Occipital lobe (tissue), 2 donors: ENCODE measurements around the gene COQ9. TPM values are rescaled to one million over a fixed set of nuclear protein-coding genes. Genes with fewer than 3 reads are reported as not detected.
"Not testable (repeated sequence)": the region's sequence is repeated elsewhere in the genome, so short reads cannot be mapped to it uniquely, and the experiment has no call there.

Experiments used
- DNase-seq: peaks from one replicate; lab custom pipeline; 2025; lab: John Stamatoyannopoulos, UW
- total RNA-seq: library from RNA; depleted of rRNA; stranded (reverse); fragments of >200 nt; gene quantifications from one replicate; pipeline ENCODE4 v1.2.3, GENCODE V29; 2014

Gene COQ9
- total RNA-seq, 1 donor from 2014 or later: 20.9 TPM

- no peak for DNase-seq
These were observed 20.0 kb upstream of the COQ9 start for GRCh38 chr16:57427307-57427706.

GRCh38 chr16:57427824-57428223 is 19.5 kb upstream of the COQ9 start:
- DNase-seq: no peak

GRCh38 chr16:57430955-57431354 is 16.3 kb upstream of the COQ9 start:
- no peak for DNase-seq

DNA sequence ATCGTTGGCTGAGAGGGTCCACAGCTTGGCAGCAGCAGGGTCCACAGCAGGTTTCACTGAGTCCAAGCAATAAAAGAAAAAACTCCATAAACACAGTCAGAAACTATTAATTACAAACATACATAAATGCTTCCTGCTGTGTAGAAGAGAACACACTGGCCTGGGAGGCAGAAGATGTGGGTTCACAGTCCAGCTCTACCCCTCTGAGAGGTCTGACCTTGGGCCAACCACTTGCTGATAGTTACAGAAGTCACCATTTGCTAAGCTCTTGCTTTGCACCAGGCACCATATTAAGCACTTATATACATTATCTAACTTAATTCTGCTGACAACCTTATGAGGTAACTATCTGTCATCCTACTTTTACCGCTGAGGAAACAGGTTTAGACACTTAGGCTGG is 14.8 kb upstream of the COQ9 start:
- no peak for DNase-seq

DNA sequence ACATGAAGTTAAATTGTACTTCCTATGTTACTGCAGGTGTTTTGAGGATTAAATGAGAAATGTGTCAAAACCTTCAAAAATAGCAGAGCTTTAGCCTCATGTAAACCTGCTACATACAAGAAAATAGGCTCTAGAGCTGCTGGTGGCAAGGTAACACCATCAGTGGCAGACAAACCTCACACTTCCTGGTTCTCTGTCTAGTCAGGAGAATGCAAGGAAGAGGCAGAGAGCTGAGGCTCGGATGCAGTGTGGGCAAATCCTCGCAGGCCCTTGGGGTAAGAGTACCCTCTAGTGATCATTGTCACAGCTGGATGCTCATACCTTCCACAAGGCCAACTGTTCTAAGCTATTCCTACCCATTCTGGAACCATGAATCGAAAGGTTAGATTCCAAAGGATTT is 14.3 kb upstream of the COQ9 start:
- DNase-seq: no peak

GRCh38 chr16:57434003-57434402 is 13.3 kb upstream of the COQ9 start:
- DNase-seq: no peak

GRCh38 chr16:57435838-57436237 is 11.4 kb upstream of the COQ9 start:
- DNase-seq: no peak

GRCh38 chr16:57439947-57440346 is 7.3 kb upstream of the COQ9 start:
- not testable (repeated sequence) for DNase-seq

GRCh38 chr16:57440551-57440950 is 6.7 kb upstream of the COQ9 start:
- DNase-seq: not testable (repeated sequence)

- no peak for DNase-seq
These were observed 2.6 kb upstream of the COQ9 start for GRCh38 chr16:57444711-57445110.

DNA sequence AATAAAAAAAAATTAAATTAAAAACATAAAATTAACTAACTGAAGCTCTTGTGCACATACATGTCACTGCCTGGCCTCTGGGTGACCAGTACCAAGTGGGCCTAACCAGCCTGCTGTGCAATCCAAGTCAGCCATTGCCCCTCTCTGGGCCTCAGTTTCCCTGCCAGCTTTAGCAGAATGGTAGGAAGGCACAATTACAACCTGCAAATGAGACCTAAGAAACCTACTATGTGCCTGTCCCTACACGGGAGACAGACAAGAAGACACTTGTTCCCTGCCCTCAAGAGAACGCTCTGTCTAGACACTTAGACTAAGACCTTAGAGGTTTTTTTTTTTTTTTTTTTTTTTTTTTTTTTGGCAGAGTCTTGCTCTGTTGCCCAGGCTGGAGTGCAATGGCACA is 1.8 kb upstream of the COQ9 start:
- DNase-seq: no peak

- no peak for DNase-seq
These were observed 621 bp upstream of the COQ9 start for GRCh38 chr16:57446531-57447185.

DNA sequence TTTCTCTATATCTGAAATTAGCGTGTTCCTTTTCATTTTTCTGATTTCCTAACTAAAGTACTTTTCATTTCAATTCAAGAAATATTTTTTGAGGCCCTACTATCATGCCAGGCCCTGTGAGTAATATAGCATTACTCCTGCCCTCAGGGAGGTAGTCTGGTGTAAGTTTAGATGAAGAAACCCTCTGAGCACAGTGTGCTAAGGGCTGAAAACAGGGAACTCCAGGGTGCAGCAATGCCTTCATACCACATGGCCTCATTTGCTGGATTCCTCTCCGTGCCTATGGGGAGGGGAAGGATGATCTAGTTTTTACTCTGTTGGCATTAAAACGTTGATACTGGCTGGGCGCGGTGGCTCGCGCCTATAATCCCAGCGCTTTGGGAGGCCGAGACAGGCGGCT is 4.7 kb downstream of the COQ9 start:
- no peak for DNase-seq

- peak; percentile 79 for DNase-seq
These were observed 15.1 kb downstream of the COQ9 start, which contains the start of gene POLR2C for GRCh38 chr16:57462209-57462977. TSS of gene POLR2C (plus strand) at chr16:57462679. CDS start at chr16:57462725, 46 bp downstream.

GRCh38 chr16:57462978-57463362 is 15.7 kb downstream of the COQ9 start:
- DNase-seq: no peak

- no peak for DNase-seq
These were observed 17.2 kb downstream of the COQ9 start for GRCh38 chr16:57464523-57464922.

DNA sequence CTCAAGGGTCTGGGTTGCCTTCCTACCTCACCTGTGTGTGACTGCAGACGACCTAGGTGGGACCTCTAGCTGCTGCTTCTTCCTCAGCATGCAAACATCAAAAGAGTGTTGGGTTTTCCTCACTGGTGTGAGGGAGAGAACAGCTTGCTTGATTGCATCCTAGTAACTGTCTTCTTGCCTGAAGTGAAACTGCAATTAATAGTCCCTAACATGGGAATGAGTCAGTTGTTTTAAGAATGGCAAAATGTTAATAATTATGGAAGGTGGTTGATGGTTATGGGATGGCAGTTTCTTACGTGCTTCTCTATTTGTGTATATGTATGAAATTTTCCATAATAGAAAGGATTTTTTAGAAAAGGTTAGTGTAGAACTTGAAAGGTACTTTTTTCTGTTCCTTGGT is 21.1 kb downstream of the COQ9 start:
- no peak for DNase-seq

DNA sequence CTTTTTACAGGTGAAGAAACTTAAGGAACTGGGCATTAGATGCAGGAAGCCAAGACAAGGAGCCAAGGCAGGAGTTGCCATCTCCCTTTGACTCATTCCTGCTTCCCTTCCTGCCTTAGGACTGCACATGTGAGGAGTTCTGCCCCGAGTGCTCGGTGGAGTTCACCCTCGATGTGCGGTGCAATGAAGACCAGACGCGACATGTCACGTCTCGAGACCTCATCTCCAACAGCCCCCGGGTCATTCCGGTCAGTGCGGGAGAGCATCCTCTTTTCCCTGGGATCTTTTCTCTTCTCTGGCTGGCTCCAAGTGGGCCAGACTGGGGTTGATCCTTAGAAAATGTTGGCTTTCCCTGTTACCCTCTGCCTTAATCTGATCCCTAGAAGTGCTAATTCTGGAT is 21.8 kb downstream of the COQ9 start:
- DNase-seq: no peak

DNA sequence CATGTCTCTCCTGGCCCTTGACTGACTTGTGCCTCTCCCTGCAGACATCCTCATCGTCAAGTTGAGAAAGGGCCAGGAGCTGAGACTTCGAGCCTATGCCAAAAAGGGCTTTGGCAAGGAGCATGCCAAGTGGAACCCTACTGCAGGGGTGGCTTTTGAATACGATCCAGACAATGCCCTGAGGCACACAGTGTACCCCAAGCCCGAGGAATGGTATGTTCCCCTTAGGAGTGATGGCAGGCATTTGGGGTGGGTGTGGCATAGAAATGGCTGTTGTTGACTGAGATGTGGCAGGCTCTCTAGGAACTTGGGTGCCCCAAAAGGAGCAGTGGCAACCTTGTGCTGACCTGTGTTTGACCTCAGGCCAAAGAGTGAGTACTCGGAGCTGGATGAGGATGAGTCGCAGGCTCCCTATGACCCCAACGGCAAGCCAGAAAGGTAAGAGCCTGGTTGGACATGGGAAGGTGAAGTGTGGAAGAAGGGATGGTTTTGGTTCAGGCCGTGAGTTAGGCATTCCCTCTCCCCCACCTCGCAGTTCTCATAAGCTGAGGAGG is 22.7 kb downstream of the COQ9 start:
- DNase-seq: no peak

DNA sequence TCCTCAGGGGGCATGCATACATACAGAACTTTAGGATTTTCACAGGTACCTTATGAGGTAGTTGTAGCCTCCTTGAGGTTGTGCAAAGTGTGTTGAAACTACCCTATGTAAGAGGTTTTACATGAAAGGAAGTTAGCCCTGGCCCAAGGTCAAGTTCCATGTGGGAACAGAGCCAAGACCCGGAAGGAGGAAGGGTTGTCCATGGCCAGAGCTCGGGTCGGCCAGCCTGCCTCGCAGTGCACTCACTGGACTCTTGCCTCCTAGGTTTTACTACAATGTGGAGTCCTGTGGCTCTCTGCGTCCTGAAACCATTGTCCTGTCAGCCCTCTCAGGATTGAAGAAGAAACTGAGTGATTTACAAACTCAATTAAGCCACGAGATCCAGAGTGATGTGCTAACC is 23.4 kb downstream of the COQ9 start:
- DNase-seq: no peak

GRCh38 chr16:57471209-57471608 is 23.9 kb downstream of the COQ9 start:
- DNase-seq: no peak

DNA sequence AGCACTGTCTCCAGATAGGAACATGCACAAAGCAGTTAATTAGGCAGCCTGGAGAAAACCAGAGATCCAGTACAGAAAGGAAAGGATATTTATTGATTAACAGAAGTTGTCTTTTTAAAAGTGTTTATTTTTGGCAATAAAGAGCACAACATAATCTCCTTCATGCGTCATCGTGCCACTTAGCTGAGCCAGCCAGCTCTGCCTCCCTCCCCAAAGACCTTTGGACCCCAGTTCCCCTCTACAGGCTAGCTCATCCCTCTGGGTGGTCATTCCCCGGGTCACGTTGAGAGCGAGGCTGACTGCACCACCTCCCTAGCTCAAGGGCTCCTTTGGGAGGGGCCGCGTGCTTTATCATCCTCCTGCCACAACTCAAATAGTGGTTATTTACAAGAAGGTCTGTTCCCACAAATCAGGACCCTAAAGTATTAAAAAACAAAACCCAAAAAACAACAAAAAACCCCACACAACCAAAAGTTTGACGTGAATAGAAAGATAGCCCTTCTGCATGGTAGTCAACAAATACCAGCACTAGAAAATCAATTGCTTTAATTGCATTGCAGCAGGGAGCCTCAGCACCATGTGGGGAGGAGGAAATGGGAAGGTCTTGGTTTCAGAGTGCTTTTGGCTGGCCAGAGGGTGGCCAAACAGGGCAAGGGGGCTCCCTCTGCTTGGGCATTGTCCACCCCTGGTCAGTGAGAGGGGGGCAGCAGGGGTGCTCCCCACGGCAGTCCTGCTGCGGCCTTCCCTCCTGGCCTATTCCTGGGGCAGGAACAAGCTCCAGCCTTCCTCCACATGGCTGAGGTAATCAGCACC is 24.8 kb downstream of the COQ9 start:
- DNase-seq: no peak
